Kidney epithelial cell (primary cell): ENCODE measurements around the gene NUDT19. TPM values are rescaled to one million over a fixed set of nuclear protein-coding genes. Genes with fewer than 3 reads are reported as not detected.
"Not testable (repeated sequence)": the region's sequence is repeated elsewhere in the genome, so short reads cannot be mapped to it uniquely, and the experiment has no call there.

Experiments used
- DNase-seq: peaks from one replicate; pipeline ENCODE4 v3.0.0-alpha.2; 2010; ENCODE audit warnings: low read depth
- H3K27me3 ChIP-seq: 2 replicates; pipeline ENCODE4 v1.6.0; 2011; ENCODE audit warnings: low read length; ENCODE audit not compliant: control insufficient read depth, insufficient read depth
- H3K36me3 ChIP-seq: 2 replicates; pipeline ENCODE4 v1.5.1; 2011; ENCODE audit warnings: low read length; ENCODE audit not compliant: control insufficient read depth, insufficient read depth
- H3K4me3 ChIP-seq: 2 replicates; pipeline ENCODE4 v1.5.1; 2011; ENCODE audit warnings: low read depth, mild to moderate bottlenecking, control low read depth, low read length
- CTCF ChIP-seq: IDR thresholded peaks from 2 replicates; pipeline ENCODE4 v1.5.1; 2011; ENCODE audit warnings: mild to moderate bottlenecking, moderate library complexity, low read length, control low read depth, inconsistent platforms; ENCODE audit not compliant: insufficient read depth, poor library complexity, severe bottlenecking
- total RNA-seq: library from RNA; depleted of rRNA; stranded (reverse); fragments of >200 nt; gene quantifications from 2 replicates; pipeline ENCODE4 v1.2.3, GENCODE V29; 2015

NUDT19 gene
- total RNA-seq, 1 donor from 2014 or later: 12.8 TPM

- peaks cover 3% of the 10 kb centered on the region for H3K27me3 ChIP-seq
- DNase-seq: no peak
- TF ChIP-seq CTCF: no peak
- no peak overlapping the region for H3K4me3 ChIP-seq
- H3K36me3 ChIP-seq: no peaks in the 10 kb centered on the region
These were observed 51.8 kb downstream of the NUDT19 start for GRCh38 chr19:32743447-32743846.

- Histone ChIP-seq H3K4me3 (no peak overlapping the region), H3K36me3 (no peaks in the 10 kb centered on the region), H3K27me3 (peaks cover 3% of the 10 kb centered on the region)
- no peak for DNase-seq
- TF ChIP-seq CTCF: no peak
These were observed 53.1 kb downstream of the NUDT19 start for GRCh38 chr19:32744555-32745325.

GRCh38 chr19:32745594-32746251 lies 54.1 kb downstream of the NUDT19 start:
- not testable (repeated sequence) for DNase-seq, H3K4me3 ChIP-seq, H3K27me3 ChIP-seq, H3K36me3 ChIP-seq

- not testable (repeated sequence) for H3K36me3 ChIP-seq, DNase-seq, H3K27me3 ChIP-seq, H3K4me3 ChIP-seq
These were observed 55.1 kb downstream of the NUDT19 start for GRCh38 chr19:32746631-32747196.

GRCh38 chr19:32748497-32748896 lies 56.9 kb downstream of the NUDT19 start:
- no peak for TF ChIP-seq CTCF
- Histone ChIP-seq H3K4me3 (no peak overlapping the region), H3K36me3 (no peaks in the 10 kb centered on the region), H3K27me3 (no peaks in the 10 kb centered on the region)
- no peak for DNase-seq

- Histone ChIP-seq H3K36me3 (no peaks in the 10 kb centered on the region), H3K27me3 (no peaks in the 10 kb centered on the region), H3K4me3 (no peak overlapping the region)
- TF ChIP-seq CTCF: no peak
- DNase-seq: no peak
These were observed 57.3 kb downstream of the NUDT19 start for GRCh38 chr19:32748948-32749347.
